GM18520 (cell line): ENCODE results near the gene E2F2.
"Not testable (repeated sequence)": the region's sequence is repeated elsewhere in the genome, so short reads cannot be mapped to it uniquely, and the experiment has no call there.

Source experiments
- ATAC-seq: cut with Tn5 transposase; IDR thresholded peaks from one replicate; pipeline ENCODE4 v1.9.1; 2021; ENCODE audit not compliant: unreplicated experiment

E2F2 gene

DNA sequence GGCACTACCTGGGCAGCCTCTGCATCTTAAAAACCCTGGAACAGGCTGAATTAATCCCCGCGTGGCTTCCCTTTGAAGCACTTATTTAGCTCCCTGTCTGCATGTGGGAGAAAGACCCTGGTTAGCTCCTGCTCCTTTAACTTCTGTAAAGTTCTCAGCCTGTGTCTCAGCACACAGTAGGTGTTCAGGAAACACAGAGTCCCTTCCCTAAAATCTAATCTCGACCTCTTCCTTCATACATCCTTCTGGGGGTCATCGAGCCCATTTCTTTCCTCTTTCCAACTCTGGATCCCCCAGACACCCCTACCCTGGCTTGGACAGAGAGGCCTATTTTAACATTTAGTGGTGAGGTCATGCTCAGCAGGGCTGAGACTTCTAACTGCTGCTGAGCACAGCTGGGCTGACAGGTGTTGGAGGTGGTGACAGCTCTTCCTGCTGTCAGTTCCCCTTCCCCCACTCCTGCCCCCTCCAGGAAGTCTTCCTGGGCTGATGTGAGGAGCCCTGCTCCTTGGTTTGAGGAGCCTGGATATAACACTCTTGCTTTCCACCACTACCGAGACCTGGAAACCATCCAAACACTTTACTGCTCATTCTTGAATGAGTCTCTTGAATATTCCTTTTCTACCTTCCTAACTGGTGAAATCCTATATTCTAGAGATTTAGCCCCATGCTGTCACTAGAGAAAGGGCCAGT is 5.3 kb downstream of the E2F2 start:
- no peak for ATAC-seq

DNA sequence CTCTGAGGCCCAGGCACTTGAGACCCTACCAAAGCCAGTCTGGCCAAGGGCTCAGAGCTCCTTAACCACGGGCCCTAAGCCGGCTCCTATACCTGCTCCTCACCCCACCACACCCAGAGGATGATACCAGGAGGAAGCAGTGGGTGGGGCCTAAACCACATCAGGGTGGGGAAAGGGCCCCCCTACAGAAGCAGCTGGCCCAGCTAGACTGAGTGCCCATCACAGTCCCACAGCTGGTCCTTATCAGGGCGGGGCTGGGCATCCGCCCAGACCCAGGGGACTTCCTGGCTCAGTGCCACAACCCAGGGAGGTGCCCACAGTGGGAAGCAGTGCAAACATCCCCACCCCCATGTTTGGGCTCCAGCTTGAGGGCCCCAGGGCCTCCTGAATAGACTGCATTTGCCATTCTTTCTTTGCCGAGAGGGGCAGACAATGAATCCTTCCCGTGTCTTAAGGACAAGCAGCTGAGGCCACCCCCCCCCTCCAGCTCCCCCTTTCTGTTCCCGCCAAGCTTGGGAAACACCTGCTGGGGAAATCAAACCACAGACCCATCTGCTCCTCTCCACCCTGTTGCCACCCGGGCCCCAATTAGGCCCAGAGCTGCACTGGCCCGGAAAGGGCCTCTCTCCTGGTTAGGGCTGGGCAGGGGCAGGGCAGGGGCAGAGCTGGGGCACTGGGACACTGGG is 6.2 kb downstream of the E2F2 start:
- no peak for ATAC-seq

DNA sequence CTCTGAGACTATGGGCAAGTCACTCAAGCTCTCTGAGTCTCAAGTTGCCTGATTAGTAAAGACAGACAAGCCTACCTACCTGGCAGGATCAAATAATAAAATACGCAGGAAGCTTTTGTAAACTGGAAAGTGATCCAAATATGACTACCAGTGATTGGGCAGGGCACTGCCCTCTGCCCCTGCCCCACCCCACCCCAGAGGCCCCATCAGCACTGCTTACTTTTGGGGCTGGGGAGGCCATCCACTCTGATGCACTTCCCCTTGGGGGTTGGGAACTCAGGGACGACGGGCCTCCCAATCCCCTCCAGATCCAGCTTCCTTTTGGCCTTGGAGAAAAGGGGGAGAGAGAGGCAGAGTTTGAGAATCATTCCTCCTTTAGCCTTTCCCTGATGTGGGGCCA is 6.9 kb downstream of the E2F2 start:
- ATAC-seq, result no peak

DNA sequence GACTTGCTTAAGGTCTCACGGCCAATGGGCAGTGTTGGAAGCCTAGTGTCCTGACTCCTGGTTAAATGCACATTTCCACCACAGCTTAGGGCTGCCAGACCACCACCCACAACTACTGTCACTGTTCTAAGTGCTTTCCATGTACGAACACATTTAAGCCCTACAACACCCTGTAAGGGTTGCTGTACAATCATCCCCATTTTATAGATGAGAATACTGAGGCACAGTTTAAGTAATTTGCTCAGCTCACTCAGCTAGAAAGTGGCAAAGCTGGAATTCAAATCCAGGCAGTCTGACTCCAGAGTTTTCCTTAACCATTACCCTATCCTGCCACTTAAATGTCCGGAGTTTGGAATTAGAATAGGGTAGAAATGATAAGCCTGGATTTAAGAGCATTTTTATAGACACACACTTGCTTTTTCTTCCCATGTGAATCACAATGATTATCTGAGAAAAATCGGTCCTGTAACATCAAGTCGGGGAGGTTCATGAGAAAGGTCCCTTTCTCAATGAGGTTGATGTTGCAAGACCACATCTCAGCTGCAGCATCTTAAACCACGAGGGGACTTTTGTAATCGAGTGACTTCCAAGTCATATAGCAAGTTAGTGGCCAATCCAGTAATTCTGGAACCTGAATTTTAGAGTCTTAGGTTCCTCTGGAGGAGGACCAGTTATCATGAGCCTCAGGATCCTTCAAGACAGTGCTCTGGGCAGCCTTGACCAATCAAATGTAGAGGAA is 8.6 kb downstream of the E2F2 start:
- no peak for ATAC-seq

DNA sequence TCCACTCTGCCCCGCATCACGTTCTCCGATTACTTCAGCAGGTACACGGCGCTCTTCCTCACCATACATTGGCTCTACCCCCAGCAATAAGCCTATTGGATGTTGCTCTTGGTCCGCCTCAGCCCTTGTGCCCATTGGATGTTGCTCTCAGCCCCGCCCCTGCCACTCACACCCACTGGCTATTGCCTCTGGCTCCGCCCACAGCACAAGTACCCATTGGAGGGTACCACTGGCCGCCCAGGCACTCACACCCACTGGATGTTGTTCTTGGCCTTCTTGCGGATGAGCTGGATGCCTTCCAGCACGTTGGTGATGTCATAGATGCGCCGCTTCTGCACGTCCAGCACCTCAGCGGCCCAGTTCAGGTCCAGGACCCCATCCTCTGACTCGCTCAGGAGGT is 9.4 kb downstream of the E2F2 start:
- ATAC-seq, result no peak

DNA sequence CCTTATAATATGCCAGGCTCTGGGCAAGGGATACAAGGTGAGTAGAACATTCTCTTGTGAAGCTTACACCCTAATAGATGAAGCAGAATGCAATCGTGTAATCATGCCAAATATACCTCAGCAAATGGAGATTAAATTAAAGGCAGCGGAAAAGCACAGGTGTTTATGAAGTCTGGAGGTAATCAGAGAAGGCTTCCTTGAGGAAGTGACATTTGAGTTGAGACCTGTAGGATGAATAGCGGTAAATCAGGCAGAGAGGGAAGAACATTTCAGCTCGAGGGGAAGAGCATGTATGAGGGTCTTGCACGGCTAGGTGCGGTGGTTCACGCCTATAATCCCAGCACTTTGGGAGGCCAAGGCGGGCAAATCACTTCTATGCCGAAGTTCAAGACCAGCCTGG is 13.5 kb downstream of the E2F2 start:
- no peak for ATAC-seq

DNA sequence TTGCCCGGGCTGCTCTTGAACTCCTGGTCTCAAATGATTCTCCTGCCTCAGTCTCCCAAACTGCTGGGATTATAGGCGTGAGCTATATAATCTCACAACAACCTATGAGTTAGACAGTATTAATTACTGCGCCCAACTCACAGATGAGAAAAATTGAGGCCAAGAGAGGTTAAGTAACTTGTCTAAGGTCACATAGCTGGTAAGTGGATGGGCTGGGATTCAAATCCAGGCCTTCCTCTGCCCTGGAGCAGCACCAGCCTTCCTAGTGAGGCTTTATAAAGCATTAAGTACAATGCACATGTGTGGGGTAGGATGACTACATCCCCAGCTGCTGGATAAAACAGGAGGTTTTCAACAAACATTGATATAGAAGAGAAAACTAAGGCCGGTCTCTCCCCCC is 15.1 kb downstream of the E2F2 start:
- ATAC-seq, result no peak

DNA sequence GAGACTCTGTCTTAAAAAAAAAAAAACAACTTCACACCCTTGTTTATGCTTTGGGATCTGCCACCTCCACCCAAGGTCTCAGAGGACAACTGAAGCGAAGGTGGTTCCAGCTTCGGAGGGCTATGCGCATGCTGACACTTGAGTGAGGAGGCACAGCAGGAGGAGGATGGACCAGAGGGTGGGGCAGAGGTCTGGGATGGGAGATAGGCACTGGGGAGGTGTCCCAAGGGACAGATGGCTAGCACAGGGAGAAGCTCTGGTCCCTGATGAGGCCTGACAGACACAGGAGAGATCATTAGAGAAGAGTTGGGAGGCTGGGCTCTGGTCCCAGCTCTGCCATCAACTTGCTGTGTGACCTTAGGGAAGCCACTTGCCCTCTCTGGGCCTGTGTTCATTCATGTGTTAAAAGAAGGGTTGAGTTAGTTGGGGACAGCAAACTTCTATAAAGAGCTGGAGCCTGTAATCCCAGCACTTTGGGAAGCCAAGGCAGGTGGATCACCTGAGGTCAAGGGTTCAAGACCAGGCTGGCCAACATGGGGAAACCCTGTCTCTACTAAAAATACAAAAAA is 16.8 kb downstream of the E2F2 start:
- ATAC-seq, result no peak

DNA sequence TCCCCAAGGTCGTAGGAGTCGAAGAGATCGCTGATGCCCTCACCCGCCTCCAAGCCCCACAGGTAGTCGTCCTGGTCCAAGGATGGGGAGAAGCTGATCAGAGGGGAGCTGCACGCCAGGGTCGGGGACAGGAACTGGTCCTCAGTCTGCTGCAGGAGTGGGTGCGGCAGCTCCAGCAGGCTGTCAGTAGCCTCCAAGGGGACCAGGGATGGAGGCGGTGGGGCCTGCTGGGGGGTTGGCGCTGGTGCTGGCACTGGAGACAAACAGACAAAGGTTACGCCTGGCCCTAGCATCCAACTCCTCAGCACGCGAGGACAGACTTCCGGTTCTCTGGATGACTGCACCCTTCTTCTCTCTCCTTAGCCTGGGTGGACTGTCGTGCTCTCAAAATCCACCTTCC is 21.1 kb downstream of the E2F2 start:
- no peak for ATAC-seq

DNA sequence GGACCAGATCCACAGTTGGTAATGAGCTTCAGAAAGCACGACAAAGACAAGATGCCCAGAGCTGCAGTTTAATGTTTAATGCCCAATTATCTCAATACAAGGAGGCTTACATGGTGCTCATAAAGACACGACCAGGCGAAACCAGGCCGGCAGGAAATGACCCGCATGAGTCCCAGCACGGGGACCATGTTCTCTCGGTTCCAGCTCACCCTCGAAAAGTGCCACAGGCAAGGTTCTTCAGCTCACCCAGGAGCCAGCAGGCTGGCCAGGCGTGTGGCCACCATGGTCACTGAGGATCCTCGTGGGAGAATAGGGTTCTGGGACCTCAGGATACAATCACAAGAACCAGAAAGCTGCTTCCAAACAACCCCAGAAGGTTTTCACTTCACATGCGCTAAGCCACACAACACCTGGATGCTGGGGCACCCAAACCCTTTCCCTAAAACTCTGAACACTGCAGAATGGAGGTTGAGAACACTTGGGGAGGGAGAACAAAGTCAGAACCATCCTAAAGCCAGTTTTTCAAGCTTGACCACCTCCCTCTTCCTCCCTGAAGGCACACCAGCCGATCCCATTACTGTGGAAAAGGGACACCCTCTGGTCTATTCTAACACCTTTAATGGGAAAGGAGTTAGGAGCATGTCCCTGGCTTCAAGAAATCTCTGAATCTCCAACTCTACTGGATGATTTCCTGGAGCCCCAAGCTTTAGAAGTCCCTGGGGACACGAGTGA is 24.5 kb downstream of the E2F2 start:
- no peak for ATAC-seq

DNA sequence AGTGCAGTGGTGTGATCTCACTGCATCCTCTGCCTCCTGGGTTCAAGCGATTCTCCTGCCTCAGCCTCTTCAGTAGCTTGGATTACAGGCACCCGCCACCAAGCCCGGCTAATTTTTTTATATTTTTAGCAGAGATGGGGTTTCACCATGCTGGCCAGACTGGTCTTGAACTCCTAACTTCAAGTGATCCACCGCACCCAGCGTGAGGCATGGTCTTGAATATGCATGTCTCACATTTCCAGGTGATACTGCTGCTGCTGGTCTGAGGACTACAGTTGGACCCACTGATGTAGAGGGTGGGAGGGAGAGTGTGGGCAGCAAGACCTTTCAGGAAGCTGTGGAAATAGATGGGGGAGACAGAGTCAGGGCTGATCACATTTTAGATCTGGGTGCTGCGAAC is 25.2 kb downstream of the E2F2 start:
- ATAC-seq, result no peak

DNA sequence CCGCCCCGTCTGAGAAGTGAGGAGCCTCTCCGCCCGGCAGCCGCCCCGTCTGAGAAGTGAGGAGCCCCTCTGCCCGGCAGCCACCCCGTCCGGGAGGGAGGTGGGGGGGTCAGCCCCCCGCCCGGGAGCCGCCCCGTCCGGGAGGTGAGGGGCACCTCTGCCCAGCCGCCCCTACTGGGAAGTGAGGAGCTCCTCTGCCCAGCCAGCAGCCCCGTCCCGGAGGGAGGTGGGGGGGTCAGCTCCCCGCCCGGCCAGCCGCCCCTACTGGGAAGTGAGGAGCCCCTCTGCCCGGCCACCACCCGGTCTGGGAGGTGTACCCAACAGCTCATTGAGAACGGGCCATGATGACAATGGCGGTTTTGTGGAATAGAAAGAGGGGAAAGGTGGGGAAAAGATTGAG is 26.9 kb downstream of the E2F2 start:
- ATAC-seq, result not testable (repeated sequence)

DNA sequence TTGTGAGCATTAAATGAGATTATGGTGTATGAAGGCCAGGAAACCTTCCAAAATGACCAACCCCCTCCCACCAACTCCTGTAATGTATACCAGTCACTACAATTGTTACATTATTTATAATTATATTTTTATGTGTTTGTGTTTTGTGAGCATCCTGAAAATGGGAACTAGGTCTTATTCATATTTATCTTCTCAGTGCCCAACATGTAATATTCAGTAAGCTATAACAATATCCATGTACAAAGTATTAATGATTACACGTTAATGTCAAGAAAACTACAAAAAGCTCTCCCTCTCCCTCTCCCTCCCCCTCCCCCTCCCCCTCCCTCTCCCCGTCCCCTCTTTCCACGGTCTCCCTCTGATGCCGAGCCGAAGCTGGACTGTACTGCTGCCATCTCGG is 28.1 kb downstream of the E2F2 start:
- ATAC-seq, result no peak

DNA sequence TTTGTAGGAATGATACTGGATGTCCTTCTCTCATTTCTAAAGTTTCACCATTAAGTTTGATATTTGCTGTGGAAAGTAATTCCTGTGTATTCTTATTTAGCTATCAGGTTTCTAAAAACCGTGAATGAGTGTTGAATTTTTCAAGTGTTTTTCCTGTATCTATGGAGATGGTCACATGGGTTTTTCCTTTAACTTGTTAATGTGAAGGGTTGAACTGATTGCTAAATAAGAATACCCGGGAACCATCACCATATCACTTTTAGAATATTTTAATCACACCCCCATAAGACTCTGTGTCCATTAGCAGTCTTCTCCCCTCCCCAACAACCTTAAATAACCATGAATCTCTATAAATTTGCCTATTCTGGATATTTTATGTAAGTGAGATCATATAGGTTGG is 30.6 kb downstream of the E2F2 start:
- ATAC-seq, result no peak

DNA sequence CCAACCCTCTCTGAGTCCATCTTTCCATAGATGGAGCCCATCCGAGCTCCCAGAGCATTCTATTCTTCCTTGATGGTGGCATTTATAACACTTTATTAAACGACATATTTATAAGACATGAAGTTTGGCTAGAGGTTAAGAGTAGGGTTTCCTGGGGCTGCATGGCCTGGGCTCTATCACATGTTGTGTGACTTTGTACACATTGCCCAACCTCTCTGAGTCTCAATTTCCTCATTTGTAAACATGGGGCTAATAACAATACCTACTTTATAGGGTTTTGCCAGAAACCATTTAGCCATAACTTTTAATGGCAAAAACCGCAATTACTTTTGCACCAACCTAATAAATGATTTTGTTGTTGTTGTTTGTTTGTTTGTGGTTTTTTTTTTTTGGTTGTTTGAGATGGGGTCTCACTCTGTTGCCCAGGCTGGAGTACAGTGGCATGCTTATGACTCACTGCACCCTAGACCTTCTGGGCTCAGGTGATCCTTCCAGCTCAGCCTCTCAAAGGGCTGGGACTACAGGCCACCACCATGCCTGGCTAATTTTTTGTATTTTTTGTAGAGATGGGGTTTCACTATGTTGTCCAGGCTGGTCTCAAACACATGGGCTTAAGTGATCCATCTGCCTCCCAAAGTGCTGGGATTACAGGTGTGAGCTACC is 33.1 kb downstream of the E2F2 start:
- ATAC-seq, result no peak

DNA sequence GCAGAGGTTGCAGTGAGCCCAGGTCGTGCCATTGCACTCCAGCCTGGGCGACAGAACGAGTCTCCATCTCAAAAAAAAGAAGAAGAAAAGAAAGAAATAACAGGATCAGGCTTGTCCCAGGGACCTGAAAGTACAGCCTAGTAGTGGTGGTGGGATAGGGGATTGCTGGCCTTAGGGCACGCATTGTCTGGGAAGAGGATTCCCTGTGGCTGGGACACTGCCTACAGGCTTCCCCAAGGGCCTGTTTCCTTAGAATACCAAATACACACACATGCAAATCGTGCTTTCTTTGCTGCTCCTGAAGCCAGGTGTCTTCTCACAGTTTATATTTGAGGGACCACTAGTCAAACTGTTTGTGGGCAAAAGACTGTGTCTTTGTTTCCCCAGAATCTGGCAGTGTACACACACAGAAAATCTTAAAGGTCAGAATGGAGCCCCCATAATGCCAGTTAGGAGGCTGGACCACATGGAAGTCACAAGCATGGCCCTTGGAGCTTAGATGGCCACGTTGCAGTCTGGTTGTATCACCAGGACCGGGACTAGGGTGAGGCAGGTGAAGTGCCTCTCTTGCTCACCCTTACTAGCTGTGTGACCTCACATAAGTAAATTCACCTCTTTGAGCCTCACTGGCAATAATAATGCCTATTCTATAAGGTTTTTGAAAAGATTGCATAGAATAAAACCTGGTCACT is 34.4 kb downstream of the E2F2 start:
- ATAC-seq, result no peak

DNA sequence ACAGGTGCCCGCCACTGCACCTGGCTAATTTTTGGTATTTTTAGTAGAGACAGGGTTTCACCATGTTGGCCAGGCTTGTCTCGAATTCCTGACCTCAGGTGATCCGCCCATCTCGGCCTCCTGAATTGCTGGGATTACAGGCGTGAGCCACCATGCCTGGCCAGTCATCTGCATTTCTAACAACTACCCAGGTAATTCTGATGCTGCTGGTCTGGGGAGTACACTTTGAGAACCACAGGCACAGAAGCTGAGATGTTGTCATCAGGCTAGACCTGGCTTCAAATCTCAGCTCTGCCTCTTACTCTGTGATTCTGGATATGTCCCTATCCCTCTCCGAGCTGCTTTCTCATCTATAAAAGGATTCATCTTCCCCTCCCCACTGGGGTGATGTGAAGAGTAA is 36.2 kb downstream of the E2F2 start:
- ATAC-seq, result not testable (repeated sequence)

DNA sequence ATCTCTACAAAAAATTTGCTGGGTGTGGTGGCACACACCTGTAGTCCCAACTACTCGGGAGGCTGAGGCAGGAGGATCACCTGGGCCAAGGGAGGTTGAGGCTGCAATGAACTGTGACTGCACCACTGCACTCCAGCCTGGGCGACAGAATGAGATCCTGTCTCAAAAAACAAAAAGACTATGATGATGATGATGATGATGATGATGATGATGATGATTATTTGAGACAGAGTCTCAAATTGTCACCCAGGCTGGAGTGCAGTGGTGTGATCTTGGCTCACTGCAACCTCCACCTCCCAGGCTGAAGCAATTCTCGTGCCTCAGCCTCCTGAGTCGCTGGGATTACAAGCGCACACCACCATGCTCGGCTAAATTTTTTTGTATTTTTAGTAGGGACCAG is 38.3 kb downstream of the E2F2 start:
- ATAC-seq, result not testable (repeated sequence)

DNA sequence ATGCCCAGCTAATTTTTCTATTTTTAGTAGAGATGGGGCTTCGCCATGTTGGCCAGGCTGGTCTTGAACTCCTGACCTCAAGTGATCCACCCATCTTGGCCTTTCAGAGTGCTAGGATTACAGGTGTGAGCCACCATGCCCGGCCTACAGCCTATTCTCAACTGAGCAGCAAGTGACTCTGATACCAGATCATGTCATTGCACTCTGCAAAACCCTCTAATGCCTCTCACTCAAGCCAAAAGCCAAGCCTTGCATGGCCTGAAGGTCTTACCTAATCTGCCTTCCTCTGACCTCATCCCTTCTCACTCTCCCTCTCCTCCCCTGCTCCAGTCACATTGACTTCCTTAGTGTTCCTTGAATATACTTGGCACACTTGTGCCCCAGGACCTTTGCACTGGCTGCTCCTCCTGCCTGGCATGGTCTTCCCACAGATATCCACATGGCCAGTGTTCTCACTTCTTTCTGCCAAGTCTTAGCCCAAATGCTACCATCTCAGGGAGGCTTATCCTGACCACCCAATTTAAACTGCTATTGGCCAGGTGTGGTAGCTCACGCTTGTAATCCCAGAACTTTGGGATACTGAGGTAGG is 38.8 kb downstream of the E2F2 start:
- no peak for ATAC-seq

DNA sequence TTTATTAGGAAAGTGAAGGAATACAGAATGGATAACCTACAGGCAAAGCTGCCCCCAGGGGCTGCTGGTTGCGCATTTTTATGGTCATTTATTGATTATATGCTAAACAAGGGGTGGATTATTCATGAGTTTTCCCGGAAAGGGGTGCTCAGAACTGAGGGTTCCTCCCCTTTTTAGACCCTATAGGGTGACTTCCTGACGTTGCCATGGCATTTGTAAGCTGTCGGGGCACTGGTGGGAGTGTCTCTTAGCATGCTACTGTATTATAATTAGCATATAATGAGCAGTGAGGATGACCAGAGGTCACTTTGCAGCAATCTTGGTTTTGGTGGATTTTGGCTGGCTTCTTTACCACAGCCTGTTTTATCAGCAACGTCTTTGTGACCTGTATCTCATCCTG is 41.2 kb downstream of the E2F2 start:
- ATAC-seq, result no peak
